VCaP (cell line): ENCODE data around the gene PSTPIP2.
A peak's percentile ranks its signal among the peaks of the same experiment; 100 is the strongest.

Experiments
- H3K27ac ChIP-seq: fragments of 450-650 bp; 2 replicates; pipeline ENCODE4 v1.5.1; 2017
- CTCF ChIP-seq: fragments of 450-650 bp; conservative IDR thresholded peaks from 2 replicates; pipeline ENCODE4 v1.5.1; 2017; ENCODE audit warnings: mild to moderate bottlenecking, moderate library complexity

PSTPIP2 gene

GRCh38 chr18:46079336-46079735, 7.3 kb upstream of the PSTPIP2 start:
- no peak overlapping the region for H3K27ac ChIP-seq
- TF ChIP-seq CTCF, result no peak

DNA sequence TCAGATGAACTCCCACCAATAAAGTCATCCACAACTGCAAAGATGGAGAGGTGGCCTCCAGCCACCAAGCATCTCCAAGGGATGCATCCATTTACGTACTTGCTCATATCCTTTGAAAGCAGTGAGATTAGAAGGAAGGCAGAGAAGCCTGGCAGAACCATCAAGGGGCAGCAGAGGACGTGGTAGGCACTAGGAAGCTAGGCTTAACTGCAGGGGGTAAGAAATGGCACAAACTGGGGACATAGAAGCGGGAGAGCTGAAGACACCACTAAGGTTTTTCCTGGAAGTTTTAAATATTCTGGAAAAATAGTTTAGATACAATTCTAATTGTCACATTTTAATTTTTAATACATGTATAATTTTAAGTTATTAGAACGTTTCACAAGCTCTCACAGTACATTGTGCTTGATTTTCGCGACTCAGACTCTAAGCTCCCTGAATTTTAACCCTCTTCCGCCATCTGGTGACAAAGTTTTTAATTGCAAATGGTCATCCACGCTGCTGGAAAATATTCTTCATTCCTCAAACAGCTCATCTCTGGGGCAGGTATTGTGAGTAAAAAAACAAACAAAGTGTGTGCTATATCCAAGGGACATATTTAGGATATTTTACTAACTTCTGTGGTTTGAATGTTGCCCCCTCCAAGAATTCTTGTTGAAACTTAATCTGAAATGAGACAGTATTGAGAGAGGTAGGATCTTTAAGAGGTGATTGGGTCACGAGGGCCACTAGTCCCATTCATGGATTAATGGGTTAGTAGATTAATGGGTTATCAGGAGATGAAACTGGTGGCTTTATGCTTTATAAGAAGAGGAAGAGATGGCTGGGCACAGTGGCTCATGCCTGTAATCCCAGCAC, 1.6 kb upstream of the PSTPIP2 start:
- no peak overlapping the region for H3K27ac ChIP-seq
- TF ChIP-seq CTCF, result peak; percentile 74

- no peak for TF ChIP-seq CTCF
- H3K27ac ChIP-seq, result no peak overlapping the region
These were observed 899 bp upstream of the PSTPIP2 start for GRCh38 chr18:46072959-46073358.

DNA sequence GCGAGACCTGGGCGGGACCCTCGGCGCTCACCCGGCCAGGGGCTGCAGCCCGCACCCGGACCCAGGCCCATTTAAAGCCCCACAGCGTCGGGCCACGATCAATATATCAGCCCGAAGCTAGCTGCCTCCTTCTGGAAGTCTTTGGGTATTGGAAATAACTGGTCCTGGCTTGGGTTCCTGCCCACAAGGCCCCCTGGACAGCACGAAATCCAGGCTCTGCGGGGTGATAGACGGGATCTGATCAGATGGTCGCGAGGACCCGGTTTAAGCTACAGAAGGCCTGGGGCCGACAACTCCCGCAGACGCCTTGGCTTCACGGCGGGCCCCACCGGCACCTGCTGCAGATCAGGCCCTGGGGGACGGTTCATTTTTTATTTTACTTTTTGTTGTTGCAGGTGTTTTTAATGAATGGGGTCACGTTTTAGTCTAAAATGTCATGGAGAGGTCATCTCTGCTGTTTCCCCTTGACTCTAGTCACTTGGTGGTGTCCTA, 362 bp upstream of the PSTPIP2 start:
- 0 out of 2 replicates have a peak, but pooled peaks have one; percentile 10 for TF ChIP-seq CTCF
- peak overlapping the region; percentile 55; the same call in 1 of the 2 replicates for H3K27ac ChIP-seq

GRCh38 chr18:46070815-46071652, 1.0 kb downstream of the PSTPIP2 start:
- peak overlapping the region; percentile 55; the same call in 1 of the 2 replicates for H3K27ac ChIP-seq
- TF ChIP-seq CTCF, result no peak

DNA sequence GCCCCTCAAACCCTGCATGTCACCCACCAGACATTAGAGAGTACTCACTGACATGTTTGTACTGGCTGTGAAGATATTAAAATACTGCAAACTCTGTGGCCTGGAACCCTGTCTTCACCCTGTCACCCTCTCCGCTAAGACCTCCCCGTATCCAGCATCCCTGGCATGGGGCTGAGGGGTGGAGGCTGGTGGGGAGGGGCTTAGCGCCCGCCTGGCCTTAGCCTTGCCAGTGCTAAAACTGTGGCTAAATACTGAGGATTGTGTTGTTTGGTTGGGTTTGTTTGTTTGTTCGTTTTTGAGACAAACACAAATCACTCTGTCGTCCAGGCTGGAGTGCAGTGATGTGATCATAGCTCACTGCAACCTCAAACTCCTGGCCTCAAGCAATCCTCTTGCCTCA, 1.8 kb downstream of the PSTPIP2 start:
- no peak for TF ChIP-seq CTCF
- H3K27ac ChIP-seq, result no peak overlapping the region

GRCh38 chr18:46069524-46069923, 2.5 kb downstream of the PSTPIP2 start:
- no peak overlapping the region for H3K27ac ChIP-seq
- TF ChIP-seq CTCF, result no peak
